Kidney (tissue), 14 donors: ENCODE measurements around the gene UQCC2. TPM values are rescaled to one million over a fixed set of nuclear protein-coding genes. Genes with fewer than 3 reads are reported as not detected.

Source experiments
- DNase-seq, 5 donors: peaks; one replicate each; pipeline ENCODE4 v3.0.0-alpha.2; 2013 to 2020
- FAIRE-seq: peaks from 2 replicates; lab custom pipeline; 2012; peaks lifted over from hg19 to GRCh38; lab: Jason Lieb, UNC
- H3K27ac ChIP-seq, 2 donors: one replicate each; pipeline ENCODE4 v1.7.0; 2013; ENCODE audit warnings: low read depth in 2 of 2, low read length in 2 of 2, inconsistent platforms in 1 of 2
- H3K27me3 ChIP-seq: one replicate; pipeline ENCODE4 v1.7.1; 2013; ENCODE audit warnings: low read length, inconsistent platforms; ENCODE audit not compliant: control insufficient read depth, insufficient read depth
- H3K36me3 ChIP-seq, 3 donors: one replicate each; pipeline versions ENCODE4 v1.7.0 to v1.7.1; 2013; ENCODE audit warnings: low read length in 3 of 3, control low read depth in 1 of 3, inconsistent platforms in 1 of 3; ENCODE audit not compliant: insufficient read depth in 3 of 3, control insufficient read depth in 2 of 3
- H3K4me1 ChIP-seq, 3 donors: one replicate each; pipeline versions ENCODE4 v1.7.0 to v1.7.1; 2013; ENCODE audit warnings: low read length in 3 of 3, inconsistent platforms in 1 of 3, low read depth in 1 of 3; ENCODE audit not compliant: control insufficient read depth in 2 of 3, insufficient read depth in 2 of 3
- H3K4me3 ChIP-seq, 3 donors: one replicate each; pipeline versions ENCODE4 v1.7.0 to v1.8.1; 2013; ENCODE audit warnings: low read length in 3 of 3, control low read depth in 1 of 3, inconsistent platforms in 1 of 3
- H3K9ac ChIP-seq, 3 donors: one replicate each; pipeline versions ENCODE4 v1.7.0 to v1.7.1; 2013; ENCODE audit warnings: low read length in 3 of 3, control low read depth in 1 of 3, inconsistent platforms in 1 of 3
- H3K9me3 ChIP-seq, 3 donors: one replicate each; pipeline versions ENCODE4 v1.7.0 to v1.7.1; 2013; ENCODE audit warnings: low read length in 3 of 3, control low read depth in 1 of 3, inconsistent platforms in 1 of 3; ENCODE audit not compliant: control insufficient read depth in 2 of 3, insufficient read depth in 1 of 3
- CTCF ChIP-seq: IDR thresholded peaks from 3 replicates; pipeline ENCODE4 v1.5.1; 2012; ENCODE audit warnings: mild to moderate bottlenecking, moderate library complexity, borderline replicate concordance; ENCODE audit not compliant: insufficient read depth; ENCODE audit errors: extremely low read depth
- intact Hi-C: fragments of 100-400 bp; cut with DNase I; formaldehyde crosslinking; loops from one replicate; pipeline ENCODE4 v1.11.1; 2022
- polyA plus RNA-seq: library from polyadenylated mRNA; stranded (reverse); fragments of 350-450 nt; fragmentation: Illumina TruSeq; extraction: RNeasy Lipid Tissue Mini Kit (QIAGEN cat#74804); gene quantifications from one replicate; pipeline ENCODE4 v1.2.3, GENCODE V29; 2014; ENCODE audit warnings: low read depth, low replicate concordance; ENCODE audit not compliant: insufficient read depth
- total RNA-seq: library from RNA; stranded (reverse); fragmentation: NEBNext Ultra II Directional; extraction: Animal tissue kit (Norgen Biotek cat#: 25700); gene quantifications from one replicate; pipeline ENCODE4 v1.2.1, GENCODE V29; 2021
- donor health status: control.
- donor health status: control.
- donor health status: control.
- donor health status: control.
- donor health status: control.
- donor health status: DM: yes; HTN: yes; CAD: no.
- donor health status: Normal renal cell carcinoma (clear cell type).

The UQCC2 gene
- total and polyA plus RNA-seq, 2 donors from 2014 or later = 39.6 to 189 TPM

- FAIRE-seq (no peak), DNase-seq (peak in 1 of 5 donors; percentile 66)
- no peak overlapping the region for H3K27ac ChIP-seq
- H3K9ac ChIP-seq = no peak overlapping the region
- no peak for TF ChIP-seq CTCF
- no peak overlapping the region for H3K4me3 ChIP-seq
- H3K9me3 ChIP-seq = no peaks in the 10 kb centered on the region
- H3K36me3 ChIP-seq = no peaks in the 10 kb centered on the region
- intact Hi-C loops = no loop called here
- peaks cover 0 to 14% (median 2%) of the 10 kb centered on the region in 3 donors for H3K4me1 ChIP-seq
- H3K27me3 ChIP-seq = no peaks in the 10 kb centered on the region
These were observed 6.5 kb upstream of the UQCC2 start for GRCh38 chr6:33717934-33718455.

GRCh38 chr6:33716890-33717632 lies 5.6 kb upstream of the UQCC2 start:
- no peak overlapping the region for H3K27ac ChIP-seq
- TF ChIP-seq CTCF = no peak
- intact Hi-C loops = no loop called here
- no peaks in the 10 kb centered on the region for H3K9me3 ChIP-seq
- no peaks in the 10 kb centered on the region for H3K27me3 ChIP-seq
- no peaks in the 10 kb centered on the region for H3K36me3 ChIP-seq
- no peak overlapping the region for H3K9ac ChIP-seq
- H3K4me3 ChIP-seq = no peak overlapping the region
- FAIRE-seq = no peak
- no peak for DNase-seq
- H3K4me1 ChIP-seq = peaks cover 0 to 14% (median 2%) of the 10 kb centered on the region in 3 donors

- intact Hi-C loops = no loop called here
- TF ChIP-seq CTCF = no peak
- Histone ChIP-seq H3K9ac (no peak overlapping the region), H3K9me3 (no peaks in the 10 kb centered on the region), H3K27ac (peak overlapping the region in 1 of 2 donors; percentile 26), H3K36me3 (no peaks in the 10 kb centered on the region), H3K4me3 (no peak overlapping the region), H3K4me1 (peaks cover 0 to 18% (median 4%) of the 10 kb centered on the region in 3 donors), H3K27me3 (no peaks in the 10 kb centered on the region)
- FAIRE-seq (no peak), DNase-seq (peak in 2 of 5 donors; percentile 38 to 53)
These were observed 4.9 kb upstream of the UQCC2 start for GRCh38 chr6:33716379-33716778.
